PC-9 (cell line): ENCODE measurements around the gene KCNQ5.

Experiments used
- EZH2 ChIP-seq: fragments of 200-600 bp; sonication (generic); IDR thresholded peaks from 2 replicates; pipeline ENCODE4 v1.8.0; 2017; ENCODE audit warnings: antibody characterized with exemption, low read depth
- TF ChIP-seq, protein P1 (sequence below): fragments of 200-600 bp; sonication (generic); conservative IDR thresholded peaks from 2 replicates; pipeline ENCODE4 v1.6.1; 2017; ENCODE audit warnings: mixed run types, antibody characterized with exemption, mild to moderate bottlenecking, moderate library complexity

GRCh38 chr6:72999995-73000394, 378.1 kb downstream of the KCNQ5 start:
- TF ChIP-seq EZH2, result no peak
- TF ChIP-seq, protein P1, sequence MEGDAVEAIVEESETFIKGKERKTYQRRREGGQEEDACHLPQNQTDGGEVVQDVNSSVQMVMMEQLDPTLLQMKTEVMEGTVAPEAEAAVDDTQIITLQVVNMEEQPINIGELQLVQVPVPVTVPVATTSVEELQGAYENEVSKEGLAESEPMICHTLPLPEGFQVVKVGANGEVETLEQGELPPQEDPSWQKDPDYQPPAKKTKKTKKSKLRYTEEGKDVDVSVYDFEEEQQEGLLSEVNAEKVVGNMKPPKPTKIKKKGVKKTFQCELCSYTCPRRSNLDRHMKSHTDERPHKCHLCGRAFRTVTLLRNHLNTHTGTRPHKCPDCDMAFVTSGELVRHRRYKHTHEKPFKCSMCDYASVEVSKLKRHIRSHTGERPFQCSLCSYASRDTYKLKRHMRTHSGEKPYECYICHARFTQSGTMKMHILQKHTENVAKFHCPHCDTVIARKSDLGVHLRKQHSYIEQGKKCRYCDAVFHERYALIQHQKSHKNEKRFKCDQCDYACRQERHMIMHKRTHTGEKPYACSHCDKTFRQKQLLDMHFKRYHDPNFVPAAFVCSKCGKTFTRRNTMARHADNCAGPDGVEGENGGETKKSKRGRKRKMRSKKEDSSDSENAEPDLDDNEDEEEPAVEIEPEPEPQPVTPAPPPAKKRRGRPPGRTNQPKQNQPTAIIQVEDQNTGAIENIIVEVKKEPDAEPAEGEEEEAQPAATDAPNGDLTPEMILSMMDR, result no peak
